RKO (cell line): ENCODE data around the gene TRPC4AP.
"Not testable (repeated sequence)": the region's sequence is repeated elsewhere in the genome, so short reads cannot be mapped to it uniquely, and the experiment has no call there.

Experiments used
- DNase-seq: peaks from one replicate; pipeline ENCODE4 v3.0.0-alpha.2; 2016; ENCODE audit warnings: low spot score

TRPC4AP gene, protein sequence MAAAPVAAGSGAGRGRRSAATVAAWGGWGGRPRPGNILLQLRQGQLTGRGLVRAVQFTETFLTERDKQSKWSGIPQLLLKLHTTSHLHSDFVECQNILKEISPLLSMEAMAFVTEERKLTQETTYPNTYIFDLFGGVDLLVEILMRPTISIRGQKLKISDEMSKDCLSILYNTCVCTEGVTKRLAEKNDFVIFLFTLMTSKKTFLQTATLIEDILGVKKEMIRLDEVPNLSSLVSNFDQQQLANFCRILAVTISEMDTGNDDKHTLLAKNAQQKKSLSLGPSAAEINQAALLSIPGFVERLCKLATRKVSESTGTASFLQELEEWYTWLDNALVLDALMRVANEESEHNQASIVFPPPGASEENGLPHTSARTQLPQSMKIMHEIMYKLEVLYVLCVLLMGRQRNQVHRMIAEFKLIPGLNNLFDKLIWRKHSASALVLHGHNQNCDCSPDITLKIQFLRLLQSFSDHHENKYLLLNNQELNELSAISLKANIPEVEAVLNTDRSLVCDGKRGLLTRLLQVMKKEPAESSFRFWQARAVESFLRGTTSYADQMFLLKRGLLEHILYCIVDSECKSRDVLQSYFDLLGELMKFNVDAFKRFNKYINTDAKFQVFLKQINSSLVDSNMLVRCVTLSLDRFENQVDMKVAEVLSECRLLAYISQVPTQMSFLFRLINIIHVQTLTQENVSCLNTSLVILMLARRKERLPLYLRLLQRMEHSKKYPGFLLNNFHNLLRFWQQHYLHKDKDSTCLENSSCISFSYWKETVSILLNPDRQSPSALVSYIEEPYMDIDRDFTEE

DNA sequence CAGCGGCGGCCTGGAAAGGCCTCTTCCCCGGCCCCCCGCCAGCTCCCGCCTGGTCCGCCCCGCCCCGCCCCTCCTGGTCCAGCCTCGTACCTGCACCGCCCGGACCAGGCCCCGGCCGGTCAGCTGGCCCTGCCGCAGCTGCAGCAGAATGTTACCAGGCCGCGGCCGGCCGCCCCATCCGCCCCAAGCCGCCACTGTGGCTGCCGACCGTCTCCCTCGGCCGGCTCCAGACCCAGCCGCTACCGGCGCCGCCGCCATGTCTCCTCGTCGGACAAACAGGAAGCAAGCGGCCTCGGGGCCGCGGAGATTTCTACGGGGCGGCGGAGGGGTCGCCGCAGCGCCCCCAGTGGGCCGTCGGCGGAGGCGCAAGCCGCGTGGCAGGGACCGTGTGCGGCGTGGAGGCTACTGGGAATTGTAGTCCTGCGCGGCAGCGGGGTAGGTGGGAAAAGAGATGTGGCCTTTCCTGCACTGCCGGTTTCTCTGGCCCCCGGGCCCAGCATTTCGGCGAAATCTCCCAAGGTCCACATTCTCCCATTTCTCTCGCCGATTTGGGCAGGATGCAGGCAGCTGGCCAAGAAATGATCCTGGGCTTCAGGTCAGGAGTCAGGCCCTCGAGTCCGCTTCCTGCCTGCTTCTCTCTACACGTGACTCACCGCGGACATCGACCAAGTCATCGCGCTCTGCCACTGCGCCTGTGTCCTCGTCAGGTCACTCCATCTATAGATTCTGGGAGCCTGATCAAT, at the start of gene TRPC4AP:
Gene TRPC4AP, minus strand, starts transcription at position 284 of the 743 bp plus-strand sequence. Its CDS starts 26 bp downstream, at position 258.
- peak; percentile 97 for DNase-seq

DNA sequence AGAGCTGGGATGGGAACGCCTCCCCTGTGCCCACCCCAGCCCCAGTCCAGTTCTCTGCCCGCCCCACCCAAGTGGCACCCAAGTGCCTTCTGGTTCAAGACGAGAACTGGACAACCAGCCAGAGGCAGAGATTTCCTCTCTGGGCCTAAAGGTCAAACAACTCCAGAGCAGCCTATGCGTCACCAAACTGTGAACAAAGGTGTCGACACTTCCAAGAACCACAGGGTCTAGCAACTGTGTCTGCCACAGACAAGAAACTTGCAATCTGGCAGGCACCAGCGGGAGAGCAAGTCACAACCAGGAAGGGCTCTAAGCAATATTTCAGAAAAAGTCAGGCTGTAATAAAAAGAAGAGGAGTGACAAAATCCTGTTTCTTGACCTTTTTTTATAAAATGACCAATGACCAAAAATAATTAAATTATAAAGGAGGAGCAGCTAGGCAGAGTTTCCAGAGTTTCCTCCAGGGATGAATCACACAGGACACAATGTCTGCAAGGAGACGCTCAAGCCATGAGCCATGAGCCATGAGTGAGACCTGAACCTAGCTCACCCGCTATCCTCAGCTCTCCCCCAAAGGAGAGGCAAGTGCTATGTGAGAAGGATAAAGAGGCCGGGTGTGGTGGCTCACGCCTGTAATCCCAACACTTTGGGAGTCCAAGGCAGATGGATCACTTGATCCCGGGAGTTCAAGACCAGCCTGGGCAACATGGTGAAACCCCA, 43.4 kb upstream of the TRPC4AP start:
- peak; percentile 38 for DNase-seq

DNA sequence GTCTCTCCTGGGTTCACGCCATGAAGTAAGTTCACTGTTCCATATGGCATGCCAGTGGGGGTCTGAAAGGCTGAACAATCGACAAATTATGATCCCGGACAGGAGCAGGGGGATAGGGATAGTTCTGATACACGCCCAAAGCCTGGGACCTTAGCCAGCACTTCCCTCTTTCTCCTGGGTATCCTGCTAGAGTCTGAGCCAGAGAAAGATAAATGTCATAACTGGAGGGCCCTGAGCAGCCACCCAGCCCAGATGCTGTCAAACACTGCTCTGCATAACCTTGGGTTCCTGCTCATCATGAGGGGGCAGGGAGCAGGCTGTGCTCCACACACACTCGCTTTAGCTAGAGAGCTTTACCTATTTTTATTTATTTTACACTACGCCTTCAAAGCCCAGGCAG, 42.3 kb upstream of the TRPC4AP start:
- DNase-seq = no peak

DNA sequence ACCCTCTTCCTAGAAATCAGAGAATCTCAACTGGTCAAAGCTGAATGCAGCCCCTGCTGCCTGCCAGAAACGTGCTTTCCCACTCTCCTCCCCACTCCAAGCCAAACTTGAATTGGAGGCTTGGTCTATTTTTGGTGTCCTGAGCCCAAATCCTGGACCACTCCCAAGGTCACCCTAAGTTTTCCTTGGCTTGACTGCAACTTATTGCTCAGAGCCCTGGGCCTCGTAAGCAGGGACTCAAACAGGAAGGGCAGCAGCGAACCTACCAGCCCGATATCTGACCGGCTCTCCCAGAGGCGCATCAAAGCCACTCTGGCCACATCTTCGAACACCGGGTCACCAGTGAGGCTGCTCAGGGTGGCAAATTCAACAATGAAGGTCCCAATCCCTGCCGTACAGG, 41.9 kb upstream of the TRPC4AP start:
- no peak for DNase-seq

DNA sequence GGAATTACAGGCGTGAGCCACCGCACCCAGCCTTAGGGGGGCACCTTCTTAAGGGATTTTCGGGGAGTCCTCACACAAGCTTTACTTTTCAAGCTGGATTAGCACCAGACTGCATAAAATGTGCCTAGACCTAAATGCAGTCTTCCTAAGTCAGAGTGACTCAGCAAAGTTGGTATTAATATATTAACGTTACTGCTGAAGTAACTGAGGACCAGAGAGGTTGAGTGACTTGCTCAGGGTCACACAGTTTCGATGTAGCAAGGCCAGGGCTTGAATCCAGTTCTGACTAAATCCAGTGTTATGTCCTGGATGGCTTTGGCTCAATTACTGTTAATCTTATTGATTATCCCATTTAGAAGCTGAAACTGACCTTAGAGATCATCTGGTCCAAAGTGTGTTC, 41.1 kb upstream of the TRPC4AP start:
- no peak for DNase-seq

DNA sequence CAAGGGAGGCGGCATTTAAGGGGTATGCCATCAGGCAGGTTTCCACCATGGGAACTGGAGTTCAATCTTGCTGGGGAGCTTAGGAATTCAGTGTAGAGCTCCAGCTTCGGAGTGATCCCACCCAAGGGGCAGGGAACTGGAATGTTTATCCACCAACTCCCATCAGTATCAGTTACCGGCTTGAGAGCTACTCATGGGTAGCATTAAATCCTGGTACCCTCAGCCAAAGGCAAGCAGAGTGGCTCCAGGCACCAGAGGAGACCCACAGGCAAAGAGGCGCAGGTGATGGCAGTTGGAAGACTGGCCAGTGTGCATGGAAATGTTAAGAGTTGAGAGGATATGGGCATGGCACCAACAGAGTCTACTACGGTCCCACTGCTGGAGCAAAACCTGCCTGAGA, 40.4 kb upstream of the TRPC4AP start:
- no peak for DNase-seq

DNA sequence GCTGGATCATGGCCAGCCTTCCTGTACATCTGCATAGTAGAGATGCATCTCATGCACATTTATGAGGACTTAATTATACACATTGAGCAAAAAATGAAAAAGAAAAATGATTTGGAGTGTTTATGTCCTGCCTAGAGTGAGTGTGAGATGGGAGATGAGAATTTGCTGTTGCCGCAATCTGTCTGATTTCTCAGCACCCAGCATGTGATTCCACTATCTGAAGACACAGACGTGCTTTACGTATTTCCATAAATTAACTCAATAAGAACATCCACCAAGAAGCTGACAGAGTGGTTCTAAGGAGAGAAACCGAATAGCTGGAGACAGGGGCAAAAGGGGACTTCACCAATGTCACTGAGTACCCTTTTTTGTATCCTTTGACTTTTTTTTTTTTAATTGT, 39.3 kb upstream of the TRPC4AP start:
- DNase-seq = no peak

DNA sequence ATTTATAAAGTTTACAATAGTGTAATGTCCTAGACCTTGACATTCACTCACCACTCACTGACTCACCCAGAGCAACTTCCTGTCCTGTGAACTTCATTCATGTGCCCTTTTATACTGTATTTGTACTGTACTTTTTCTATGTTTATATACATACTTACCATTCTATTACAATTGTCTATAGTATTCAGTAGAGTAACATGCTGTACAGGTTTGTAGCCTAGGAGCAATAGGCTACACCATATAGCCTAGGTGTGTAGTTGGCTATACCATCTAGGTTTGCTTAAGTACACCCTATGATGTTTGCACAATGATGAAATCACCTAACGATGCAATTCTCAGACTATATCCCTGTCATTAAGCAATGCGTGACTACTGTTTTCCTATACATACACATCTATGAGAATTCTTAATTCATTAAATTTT, 37.1 kb upstream of the TRPC4AP start:
- DNase-seq = peak; percentile 58

DNA sequence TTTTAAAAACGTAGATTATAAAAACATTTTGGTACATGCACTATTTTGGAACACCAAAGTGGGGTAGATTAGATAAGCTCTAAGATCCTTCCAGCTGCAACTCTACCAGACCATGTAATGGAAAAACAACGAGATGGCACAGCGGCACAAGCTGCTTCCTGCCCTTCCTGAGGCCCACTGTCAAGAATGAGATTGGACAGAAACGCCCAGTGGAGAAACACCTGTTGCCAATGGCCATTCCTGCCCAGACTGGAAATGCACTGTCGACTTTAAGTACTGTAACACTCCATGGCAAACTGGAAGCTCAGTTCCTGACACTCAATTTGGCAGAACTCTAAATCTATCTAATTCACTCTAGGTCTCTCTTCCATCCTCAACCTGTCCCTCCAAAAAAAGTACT, 33.1 kb upstream of the TRPC4AP start:
- DNase-seq = no peak

DNA sequence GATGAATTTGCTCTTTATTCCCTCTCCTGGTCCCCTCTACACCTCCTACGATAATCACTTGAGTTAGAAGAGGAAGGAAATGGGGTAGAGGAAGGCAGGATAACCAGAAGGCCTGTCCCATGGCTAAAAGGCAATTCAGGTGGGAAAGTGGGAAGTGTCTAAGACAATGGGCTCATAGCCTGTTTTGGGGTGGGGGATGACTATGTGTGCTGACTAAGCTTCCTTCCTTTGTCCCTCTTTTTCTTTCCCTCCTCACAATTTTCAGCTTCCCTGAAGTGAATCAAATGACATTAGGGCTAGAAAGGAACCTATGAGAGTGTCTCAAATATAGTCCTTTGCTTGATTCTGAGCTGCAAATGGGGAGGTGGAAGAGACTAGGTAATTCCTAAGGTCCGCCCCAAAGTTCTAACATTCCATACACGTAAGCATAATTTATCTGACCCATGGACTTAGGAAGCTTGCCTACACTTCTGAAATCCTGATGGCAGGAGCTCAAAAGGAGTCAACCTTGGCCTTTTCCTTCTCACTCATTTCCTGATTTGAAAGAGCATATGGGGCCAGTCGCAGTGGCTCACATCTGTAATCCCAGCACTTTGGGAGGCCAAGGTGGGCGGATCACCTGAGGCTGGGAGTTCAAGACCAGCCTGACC, 30.3 kb upstream of the TRPC4AP start:
- DNase-seq = no peak

DNA sequence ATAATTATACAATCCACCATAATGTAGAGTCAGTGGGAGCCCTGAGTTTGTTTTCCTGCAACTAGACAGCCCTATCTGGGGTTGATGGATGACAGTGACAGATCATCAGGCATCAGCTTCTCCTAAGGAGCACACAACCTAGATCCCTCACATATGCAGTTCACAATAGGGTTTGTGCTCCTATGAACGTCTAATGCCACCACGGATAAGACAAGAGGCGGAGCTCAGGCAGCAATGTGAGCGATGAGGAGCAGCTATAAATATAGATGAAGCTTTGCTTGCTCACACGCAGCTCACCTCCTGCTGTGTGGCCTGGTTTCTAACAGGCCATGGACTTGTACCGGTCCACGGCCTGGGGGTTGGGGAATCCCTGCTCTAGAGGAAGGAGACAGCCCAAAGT, 28.6 kb upstream of the TRPC4AP start:
- no peak for DNase-seq

DNA sequence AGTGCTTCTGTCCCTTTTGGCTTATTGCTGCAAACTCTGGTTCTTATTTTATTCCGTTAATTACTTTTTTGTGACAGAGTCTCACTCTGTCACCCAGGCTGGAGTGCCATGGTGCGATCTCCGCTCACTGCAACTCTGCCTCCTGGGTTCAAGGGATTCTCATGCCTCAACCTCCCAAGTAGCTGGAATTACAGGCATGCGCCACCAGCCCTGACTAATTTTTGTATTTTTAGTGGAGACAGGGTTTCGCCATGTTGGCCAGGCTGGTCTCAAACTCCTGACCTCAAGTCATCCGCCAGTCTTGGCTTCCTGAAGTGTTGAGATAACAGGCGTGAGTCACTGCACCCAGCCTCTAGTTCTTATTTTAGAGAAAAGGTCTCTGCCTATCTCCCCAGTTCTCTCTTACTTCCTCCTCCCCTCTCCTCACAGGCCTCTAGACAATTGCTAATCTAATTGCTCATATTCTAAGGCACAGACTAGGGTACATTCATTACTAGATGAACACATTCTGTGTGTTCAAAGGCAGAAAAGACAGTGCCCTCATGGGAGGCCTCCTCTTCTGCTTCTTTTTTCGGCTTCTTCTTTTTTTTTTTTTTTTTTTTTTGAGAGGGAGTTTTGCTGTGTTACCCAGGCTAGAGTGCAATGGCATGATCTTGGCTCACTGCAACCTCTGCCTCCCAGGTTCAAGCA, 27.6 kb upstream of the TRPC4AP start:
- no peak for DNase-seq

DNA sequence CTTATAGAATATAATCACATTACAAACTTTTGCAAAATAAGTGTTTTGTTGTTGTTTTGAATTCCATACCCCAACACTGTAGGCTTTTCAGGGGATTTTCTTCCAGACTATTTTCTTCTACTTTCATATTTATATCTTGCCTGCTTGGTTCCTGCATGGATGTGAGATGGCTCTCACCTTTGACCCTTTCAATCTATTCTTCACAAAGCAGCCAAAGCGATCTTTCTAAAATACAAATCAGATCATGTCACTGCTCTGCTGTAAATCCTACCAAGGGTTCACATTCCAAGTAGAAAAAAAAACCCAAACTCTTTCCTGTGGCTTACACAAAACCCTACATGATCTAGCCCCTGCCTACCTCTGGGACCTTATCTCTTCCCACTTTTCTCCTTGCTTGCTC, 25.0 kb upstream of the TRPC4AP start:
- no peak for DNase-seq

DNA sequence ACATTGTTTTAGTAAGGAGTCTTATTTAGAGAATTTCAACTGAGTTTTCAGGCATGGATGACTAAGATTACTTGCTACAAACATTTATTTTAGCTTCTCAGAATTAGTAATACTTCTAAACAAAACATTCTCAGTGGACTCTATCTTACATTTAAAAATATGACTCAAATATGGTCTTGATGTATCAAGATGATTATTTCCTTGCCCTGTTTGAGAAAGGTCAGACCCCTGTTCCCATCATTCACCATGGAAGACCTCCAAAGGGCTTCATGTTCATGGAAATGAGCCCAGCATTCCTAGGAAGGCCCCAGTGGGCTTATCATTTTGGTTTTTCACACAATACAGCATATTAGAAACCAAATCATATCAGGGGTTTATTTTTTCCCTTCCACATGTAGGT, 24.6 kb upstream of the TRPC4AP start:
- DNase-seq = no peak

DNA sequence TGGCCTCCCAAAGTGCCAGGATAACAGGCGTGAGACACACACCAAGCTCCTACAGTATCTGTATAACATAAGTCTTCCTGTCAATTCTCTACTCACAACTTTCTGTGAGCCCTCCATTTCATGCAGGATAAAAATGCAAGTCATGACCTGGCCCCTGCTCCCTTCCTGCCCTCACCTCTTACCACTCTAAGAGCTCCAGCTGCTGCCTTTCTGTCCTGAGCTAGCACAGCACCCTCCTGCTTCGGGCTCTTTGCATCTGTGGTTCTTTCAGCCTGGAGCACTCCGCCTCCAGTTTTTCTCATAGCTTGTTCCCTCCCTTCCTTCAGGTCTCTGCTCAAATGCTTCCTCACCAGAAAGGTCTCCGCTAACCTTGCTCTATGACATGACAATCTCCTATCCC, 23.7 kb upstream of the TRPC4AP start:
- no peak for DNase-seq

DNA sequence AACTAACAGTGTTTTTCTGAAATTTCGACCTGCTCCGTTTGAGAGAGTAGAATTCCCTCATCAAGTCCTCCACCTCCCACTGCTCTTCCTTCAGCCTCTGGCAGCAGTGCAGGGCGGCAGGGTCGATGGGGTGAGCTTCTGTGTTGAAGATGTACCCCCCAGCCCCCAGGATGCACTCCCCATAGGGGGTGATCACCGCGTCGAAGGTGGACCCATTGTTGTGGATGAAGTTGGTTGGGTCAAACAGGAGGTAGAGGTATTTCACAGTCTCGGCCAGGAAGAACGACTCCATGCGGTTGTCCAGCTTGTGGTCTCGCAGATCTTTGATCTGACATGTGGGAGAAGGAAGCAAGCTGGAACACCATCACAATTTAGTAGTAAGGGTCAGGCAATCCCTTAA, 23.0 kb upstream of the TRPC4AP start:
- no peak for DNase-seq

DNA sequence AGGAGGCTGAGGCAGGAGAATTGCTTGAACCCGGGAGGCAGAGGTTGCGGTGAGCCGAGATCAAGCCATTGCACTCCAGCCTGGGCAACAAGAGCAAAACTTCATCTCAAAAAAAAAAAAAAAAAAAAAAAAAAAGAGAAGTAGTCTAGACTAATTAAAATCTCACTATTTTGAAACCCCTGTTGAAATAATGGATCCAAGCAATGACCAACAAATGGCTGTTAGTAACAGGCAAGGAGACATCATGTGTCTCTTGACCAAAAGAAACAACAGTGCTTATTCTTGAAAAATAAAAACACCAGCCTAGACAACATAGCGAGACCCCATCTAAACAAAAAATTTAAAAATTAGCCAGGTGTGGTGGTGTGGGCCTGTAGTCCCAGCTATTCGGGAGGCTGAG, 19.7 kb upstream of the TRPC4AP start:
- not testable (repeated sequence) for DNase-seq

DNA sequence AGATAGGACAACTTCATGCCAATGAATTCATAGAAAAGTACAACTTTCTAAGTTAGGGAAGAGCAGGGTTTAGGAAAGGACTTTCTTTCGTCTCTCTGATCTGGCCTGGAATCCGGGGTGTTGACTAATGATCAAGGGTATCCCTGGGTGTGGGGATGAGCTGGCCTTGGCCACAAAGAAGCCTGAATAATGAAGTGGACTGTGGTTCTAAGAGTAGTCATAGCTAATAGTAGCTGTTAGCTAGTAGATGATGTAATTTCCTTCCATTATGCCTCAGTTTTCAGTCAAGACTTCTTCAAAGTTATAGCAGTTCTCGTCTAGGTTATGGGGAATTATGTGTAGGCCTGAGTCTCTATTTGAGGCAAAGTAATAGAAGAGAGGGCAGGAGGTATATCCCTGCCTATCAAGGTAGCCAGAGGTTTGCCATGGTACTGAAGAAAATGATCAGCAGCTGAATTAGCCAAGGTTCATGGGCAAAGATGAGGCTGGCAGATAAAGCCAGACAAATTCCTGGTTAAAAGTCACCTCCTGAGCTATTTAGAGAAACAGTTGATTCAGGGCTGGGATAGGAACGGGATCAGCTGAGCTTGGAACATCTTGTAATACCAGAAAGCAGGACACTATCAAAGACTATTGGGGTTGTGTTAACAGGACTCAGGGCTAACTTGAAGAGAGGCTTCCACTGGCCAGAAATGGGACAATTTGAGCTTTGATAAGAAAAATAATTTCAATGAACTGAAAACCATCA, 18.7 kb upstream of the TRPC4AP start:
- DNase-seq = peak; percentile 95

DNA sequence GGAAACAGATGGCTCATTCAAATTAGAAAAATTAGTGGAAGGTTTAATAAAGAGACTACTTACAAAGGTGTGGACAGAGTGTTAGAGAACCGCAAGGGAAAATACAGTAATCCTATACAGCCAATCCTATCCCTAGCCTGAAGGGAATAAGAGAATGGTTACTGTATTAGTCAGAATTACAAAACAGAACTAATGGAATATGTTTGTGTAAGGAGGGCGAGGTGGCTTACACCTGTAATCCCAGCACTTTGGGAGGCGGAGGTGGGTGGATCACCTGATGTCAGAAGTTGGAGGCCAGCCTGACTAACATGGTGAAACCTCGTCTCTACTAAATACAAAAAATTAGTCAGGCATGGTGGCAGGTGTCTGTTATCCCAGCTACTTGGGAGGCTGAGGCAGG, 16.3 kb upstream of the TRPC4AP start:
- no peak for DNase-seq

DNA sequence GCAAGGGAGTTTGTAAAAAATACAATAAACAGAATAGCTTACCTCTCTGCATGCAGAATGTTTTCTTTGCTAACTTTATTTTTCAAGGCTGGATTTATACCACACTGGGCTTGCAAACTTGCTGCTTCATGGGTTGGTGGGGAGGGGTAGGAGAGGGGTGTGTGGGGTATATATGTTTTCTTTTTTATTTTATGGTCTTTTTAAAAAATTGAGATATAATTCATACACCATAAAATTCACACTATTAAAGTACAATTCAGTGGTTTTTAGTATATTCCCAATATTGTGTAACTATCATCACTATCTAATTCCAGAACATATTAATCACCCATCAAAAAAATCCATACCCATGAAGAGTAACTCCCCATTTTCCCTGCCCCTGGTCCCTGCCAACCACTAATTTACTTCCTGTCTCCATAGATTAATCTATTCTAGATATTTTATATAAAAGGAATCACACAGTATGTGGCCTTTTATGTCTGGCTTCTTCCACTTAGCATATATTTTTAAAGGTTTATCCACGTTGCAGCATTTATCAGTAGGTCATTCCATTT, 14.3 kb upstream of the TRPC4AP start:
- DNase-seq = no peak
